Germinal center (tissue), 1 donor: Measurements from ENCODE around the gene WT1.

Experiments used
- DNase-seq: peaks from one replicate; pipeline ENCODE4 v3.0.0; 2012; ENCODE audit warnings: mixed read lengths, low spot score

The WT1 gene

DNA sequence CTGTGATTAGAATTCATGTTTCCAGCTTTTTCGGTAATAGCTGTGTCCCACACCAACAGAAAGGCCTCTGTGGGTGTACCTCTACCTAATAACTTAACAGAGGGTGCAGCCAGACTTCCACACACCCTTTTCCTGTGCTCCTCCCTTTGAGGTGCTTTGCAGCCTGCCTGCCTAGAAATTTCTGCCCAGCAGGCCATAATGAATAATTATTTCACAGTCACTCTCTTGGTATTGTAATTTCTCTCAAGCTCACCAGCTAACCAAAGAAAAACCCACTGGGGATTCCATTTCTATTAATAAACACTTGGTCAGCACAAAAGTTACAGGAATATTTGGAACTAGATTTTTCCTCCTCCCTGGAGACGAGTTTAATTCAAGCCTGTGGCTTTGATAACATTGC lies 13.3 kb downstream of the WT1 start:
- no peak for DNase-seq

DNA sequence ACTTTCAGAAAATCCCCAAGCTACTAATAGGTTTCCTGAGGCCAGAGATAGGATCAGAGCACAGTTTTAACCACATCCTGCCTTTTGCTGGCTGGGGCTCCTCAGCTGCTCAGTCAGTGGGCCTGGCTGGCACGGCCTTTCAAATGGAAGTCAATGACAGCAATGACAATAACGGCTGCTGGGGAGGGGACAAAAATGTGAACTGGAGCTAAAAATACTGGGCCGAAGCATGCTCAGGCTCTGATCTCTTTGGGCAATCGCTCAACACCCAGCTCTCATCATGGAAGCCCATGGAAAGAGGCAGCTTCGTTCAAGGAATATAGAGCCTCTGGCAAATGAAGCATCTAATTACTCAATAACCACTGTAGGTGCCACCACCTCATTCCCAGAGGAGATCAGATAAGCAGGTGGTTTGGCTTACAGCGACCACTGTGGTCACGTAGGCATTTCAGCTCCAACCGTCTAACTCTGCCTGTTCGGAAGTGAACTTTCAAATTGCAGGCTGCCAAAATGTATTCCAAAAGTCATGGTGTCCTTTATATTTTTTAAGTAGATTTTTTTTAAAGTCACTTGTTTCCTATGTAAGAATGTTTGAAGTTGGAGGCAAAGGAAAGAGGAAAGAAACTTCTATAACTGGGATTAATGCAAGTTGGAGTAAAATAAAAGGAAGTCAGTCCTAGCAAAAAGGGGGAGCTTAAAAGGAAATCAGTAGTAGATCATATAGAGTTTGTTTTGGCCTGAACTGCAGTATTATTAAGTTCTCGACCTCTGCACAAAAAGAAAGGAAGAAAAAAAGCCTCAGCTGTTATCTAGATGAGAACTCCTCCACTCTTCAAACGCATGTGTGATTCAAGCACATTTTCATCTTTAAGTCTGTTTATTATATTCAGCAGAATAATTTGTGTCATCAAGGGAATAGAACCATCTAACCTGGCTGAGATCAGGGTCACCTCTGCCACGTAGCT lies 14.1 kb downstream of the WT1 start:
- no peak for DNase-seq

DNA sequence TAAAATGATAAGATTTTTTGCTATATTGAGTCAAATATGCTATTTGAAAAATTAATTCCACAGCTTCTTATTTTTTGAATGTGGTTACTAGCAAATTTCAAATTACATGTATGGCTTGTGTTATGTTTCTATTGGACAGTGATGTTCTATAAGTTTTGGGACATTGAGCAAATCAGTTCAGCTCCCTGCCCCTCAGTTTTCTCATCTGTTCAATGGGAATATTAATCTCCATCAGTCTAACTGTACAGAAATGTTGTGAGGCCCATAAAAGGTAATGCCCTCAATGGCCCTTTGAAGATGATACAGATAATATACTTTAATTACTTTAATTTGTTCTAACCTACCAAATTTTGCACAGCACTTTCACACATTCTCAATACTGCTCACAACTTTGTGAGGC lies 15.2 kb downstream of the WT1 start:
- DNase-seq = no peak

DNA sequence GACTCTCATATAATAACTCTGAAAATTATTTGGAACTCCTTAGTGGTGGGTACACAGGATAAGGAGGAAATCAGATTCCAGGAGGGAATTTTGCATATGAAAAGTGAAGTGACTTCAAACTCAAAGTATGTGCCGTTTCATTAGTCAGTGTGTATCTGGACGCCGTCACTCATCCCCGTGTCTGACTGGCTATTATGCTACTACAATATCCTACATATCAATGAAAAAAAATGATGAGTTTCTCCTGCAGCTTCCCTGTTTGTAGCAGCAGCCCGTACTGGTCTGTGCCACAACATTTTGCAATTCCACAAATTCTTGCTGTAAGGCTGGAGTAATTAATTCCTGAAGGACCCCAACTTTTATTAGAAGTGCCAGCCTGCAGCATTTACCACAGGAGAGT lies 16.5 kb downstream of the WT1 start:
- DNase-seq = no peak

DNA sequence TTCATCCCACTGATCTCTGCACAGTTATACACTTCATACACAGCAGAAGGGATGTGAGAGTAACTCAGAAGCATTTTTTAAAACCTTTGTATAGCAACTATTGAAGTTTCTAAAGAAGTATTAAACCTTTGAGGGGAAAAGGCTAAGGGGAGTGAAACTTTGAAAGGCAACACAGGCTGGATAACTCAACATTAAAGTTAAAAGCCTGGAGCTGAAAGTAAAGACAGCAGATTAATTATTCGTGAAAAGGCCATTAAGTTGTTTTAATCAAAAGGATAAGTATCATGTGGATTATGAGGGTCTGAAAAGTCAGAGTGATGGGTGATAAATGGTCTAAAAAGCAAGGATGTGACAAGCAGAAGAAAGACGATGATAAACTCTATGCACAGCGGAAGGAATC lies 17.5 kb downstream of the WT1 start:
- DNase-seq = no peak

DNA sequence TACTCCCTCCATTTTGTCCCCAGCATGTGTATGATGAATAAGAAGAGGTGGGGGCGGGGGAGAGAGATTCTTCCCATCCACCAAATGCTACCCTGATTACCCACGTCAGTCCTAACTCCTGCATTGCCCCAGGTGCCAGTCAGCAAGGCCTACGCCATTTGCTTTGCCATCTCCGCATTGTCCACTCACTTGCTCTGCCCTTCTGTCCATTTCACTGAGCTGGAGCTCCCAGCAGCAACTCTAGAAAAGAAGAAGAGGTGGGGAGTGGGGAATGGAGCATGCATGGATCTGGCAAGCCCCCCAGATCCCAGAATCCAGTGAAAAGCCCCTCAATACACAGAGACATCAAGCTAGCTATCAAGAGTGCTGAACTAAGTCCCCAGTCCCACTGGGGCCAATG lies 19.0 kb downstream of the WT1 start:
- no peak for DNase-seq

DNA sequence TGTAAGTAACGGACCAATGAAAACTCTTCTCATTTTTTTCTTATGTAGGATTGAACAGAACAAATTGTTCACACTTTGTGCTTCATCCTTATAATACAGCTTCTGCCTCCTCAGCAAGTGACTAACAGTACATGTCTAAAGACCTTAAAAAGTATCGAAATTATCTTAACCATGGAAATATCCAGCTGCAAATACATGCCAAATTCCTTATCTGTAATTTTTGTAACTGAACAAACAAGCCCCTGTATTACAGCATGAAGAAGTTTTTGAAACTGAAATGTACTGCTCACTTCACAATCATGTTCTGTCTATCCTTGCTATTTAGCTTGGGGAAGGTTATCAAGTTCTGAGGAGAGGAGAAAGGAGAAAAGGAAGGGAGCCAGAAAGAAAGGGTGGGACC lies 20.4 kb downstream of the WT1 start:
- DNase-seq = no peak

DNA sequence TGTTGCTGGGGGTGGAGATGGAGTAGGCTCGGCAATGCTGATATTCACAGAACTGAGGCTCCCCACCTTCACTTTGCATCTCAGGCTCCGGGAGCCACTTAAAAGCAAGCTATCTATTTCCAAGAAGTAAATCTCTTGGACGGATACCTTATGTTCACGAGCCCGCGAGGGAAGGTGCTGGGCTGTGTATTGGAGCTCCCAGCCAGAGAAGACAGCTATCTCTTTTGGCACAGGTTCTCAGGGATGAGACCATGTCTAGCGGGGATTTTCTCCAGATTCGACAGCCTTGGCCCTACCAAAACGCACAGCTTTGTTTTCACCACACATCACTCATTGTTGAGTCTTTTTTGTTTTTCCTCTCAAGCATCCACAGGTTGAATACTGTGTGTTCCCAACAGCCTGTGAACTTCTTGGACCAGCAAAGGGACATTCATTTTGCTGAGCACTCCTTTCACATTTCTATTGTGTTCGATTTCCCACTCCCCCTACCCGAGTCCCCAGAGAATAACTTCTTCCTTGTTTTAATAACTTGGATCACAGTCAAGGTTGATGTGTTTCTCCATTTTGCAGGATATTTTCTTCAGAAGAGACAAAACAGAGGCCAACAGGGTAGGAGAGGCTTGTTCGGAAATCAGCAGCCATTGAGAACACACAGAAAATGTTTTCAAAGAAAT lies 23.3 kb downstream of the WT1 start:
- DNase-seq = no peak

DNA sequence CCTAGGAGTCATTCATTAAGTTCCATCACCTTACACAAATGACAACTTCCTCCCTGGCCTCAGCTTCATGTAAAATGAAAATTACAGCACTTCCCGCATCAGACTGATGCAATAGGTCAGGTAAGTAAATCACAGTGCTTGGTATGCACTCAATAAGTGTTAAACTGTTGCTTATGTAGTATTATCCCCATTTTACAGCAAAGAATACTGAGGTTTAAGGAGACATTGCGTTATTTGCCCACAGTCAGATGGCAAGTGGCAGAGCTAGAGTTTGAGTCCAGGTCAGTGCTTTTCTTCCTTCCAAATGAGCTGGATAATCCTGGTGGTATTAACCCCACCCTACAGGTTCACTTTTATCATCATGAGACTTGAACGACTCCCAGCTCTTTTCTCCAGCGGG lies 29.7 kb downstream of the WT1 start:
- DNase-seq = no peak

DNA sequence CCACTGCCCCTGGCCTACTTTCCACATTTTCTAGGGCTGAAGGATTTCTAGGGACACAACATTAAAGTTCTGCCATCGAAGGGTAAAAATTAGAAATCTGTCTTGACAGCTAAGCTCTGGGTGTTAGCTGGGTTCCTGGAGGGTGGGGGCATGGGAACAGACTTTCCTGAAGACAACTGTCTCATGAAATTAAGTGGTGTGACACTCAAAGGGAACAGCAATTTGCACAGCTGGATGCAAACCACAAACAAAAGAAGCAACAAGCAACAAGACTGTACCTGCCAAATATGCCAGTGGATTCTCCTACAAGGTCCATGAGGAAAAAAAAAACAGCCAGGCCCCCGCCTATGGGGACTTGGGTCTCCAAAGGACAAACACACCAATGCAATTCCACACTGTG lies 32.5 kb downstream of the WT1 start:
- DNase-seq = no peak

DNA sequence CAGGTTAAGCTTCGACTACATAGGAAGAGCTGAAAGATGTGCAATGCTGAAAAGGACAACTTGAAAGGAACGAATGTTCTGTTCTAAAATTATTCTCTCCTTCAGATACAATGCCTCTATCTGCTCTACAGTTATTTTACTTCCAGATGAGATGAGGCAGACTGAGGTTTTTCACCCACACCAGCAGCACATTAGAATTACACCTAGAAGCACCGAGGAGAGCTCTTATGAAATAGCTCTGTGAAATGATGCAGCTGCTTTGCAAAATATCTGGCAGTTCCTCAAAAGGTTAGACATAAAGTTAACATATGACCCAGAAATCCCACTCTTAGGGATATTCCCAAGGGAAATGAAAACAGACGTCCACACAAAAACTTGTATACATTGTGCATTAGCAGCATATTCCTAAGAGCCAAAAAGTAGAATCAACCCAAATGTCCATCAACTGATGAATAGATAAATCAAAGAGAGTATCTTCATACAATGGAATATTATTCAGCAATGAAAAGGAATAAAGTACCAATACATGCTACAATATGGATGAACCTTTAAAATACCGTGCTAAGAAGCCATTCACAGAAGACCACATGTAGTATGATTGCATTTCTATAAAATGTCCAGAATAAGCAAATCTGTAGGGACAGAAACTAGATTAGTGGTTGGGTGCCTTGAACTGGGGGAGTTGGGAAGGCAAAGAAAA lies 34.5 kb downstream of the WT1 start:
- no peak for DNase-seq

DNA sequence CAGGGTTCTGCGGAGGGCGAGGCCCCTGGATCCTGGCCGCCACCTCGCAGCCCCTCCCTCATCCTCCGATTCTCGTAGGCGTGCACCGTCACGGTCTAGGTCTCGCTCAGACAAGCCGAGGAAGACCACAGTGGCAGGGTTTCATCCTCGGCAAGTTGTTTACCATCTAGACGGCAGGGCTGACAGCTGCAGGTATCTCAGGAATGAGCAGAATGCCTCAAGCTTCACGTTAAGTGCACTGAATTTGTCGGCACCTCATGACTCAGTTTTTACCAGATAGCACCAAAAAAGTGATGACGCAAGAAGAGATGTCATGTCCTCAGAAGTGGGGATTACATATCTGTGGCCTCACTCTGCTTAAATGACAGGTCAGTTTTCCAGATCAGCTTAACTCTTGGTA lies 35.1 kb downstream of the WT1 start:
- no peak for DNase-seq

DNA sequence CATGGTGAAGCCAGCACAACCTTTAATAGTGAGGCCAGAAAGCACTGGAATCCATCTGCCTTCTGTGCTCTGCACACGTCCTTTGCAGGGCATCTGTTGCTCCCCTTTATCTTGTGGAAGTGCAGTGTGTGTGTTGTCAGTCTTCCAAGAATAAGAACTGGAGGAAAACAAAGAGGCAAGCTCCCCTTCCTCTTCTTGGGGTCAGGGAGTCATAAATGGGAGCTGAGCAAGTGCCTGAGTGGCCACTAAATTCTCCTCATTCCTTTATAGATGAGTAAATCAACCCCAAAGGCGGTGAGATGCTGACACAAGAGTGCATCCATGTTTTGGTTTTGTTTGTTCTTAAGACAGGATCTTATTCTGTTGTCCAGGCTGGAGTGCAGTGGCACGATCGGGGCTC lies 38.3 kb downstream of the WT1 start:
- no peak for DNase-seq

DNA sequence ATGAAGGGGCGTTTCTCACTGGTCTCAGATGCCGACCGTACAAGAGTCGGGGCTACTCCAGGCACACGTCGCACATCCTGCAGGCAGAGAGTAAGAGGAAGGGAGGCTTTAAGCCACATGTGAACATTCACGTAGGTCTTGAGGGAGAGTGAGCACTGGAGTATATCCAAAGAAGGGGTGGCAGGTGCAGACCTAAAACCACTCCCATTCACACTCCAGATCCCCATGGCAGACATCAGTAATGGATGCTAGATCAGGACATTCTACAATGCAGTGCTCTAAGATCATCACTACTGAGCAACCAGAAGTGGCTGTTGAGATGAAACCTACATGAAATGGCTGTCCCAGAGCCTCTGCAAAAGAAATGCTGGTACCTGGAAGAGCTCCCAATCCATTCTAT lies 39.0 kb downstream of the WT1 start:
- no peak for DNase-seq

DNA sequence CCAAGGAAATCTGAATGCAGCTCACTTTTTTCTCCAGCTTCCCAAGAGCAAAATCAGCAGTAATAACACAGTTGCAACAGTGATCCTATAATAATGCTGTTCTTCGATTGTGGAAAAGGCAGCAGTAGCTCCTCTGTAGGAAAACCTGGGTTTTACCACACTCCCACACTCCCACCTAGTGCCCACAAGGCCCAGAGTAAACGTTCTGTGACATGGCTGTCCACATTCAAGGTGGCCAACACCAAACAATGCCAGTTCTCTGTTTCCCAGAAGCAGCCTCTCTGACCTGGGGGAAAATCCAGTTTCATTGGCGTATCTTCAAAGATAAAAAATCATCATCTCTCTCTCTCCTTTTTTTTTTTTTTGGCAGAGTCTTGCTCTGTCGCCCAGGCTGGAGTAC lies 40.2 kb downstream of the WT1 start:
- no peak for DNase-seq

DNA sequence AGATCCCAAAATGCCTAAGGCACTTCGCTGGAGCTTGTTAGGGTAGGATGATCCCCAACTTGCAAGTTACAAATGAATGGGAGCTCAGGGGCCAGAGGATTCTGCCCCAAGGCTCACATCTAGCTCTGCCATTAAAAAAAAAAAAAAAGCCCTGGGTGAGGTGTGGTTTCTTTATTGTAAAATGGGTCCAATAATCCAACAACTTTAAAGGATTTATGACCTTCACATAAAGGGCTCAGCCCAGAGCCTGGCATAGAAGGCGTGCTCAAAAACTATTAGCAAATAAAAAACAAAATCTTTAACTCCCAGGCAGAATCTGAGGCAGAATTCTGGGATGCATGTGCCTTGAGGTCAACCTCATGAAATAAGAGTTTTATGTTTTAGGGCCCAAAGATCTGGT lies 42.5 kb downstream of the WT1 start:
- no peak for DNase-seq

DNA sequence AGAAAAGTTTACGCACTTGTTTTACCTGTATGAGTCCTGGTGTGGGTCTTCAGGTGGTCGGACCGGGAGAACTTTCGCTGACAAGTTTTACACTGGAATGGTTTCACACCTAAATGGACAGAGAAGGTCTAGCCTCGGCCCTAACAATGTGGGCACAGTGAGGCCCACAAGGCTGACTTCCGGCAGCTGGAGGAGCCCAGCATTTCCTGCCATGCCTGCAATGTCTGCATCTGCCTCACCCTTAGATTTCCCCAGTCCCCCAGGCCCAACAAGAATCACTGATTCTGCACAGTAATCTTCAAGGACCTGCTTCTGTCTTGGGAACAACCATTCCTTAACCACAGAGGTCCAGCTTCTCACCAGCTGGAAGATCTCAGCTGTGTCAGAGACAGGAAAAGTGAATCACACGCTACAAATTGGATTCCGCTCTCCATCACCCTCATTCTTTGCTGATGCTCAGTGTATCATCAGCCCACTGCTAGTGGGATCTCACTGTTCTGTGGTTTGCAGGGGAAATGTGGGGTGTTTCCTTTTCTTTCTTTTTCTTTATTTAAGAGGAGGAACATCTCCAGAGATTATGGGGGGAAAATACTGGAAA lies 43.3 kb downstream of the WT1 start:
- no peak for DNase-seq

DNA sequence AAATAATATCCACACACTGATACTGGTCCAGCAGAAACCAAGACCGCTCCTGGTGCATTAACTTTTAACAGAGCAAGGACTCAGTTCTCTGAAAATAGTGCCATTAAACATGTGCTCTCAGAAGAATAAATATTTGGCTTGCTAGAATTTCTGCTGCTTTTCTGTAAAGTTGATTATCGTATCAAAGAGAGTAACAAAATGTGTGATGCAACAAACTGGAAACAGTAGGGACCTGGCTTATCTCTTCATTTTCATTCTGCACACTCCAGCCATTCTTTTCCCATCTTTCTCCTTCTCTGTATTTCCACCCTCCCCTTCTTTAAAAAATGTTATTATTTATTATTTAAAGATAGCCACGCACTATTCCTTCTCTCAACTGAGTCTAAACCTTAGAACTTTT lies 43.9 kb downstream of the WT1 start:
- no peak for DNase-seq

DNA sequence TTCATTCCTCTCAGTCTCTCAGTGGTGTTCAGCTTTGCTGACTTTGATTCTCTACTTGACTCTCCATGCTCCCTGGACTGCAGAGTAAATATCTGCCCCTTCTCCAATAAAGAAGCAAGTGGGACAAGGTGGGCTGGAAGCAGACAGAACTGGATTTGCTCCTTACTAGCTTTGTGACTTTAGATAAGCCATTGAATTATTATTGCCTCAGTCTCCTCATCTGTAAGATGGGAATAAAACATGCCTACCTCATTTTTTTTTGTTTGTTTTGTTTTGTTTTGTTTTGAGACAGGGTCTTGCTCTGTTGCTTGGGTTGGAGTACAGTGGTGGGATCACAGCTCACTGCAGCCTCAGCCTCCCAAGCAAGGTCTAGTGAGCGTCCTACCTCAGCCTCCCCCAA lies 44.6 kb downstream of the WT1 start:
- DNase-seq = no peak

DNA sequence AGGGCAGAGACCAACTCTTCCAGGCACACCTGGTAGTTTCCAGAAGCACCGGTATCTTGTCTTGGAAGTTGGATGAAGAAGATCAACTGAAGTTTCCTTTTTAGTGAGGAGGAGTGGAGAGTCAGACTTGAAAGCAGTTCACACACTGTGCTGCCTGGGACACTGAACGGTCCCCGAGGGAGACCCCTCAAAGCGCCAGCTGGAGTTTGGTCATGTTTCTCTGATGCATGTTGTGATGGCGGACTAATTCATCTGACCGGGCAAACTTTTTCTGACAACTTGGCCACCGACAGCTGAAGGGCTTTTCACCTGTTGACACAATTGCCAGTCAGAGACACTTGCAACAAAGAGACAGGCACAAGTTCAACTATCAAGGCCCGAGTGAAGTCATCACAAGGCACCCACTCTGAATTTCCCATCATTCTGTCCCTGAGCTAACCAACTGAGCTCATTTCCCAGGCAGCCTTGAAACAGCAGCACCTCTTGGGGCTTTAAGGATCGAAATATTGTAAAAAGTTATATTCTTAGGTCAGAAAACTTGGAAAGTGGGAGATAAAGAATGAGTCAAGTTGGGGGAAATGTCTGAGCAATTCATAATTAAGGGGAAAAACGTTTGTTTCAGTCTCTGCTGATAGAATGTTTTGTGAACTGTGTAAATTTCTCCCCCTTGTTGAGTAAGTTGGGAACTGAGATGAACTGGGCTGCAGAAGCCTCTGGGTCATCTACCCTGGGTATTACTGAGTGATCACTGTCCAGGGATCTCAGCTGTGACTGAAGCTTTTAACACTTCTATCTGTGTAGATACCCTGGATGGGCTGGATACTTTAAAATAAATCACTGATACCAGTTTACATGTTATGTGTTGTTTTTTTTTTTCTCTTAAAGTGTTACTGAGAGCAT lies 46.2 kb downstream of the WT1 start:
- DNase-seq = no peak

DNA sequence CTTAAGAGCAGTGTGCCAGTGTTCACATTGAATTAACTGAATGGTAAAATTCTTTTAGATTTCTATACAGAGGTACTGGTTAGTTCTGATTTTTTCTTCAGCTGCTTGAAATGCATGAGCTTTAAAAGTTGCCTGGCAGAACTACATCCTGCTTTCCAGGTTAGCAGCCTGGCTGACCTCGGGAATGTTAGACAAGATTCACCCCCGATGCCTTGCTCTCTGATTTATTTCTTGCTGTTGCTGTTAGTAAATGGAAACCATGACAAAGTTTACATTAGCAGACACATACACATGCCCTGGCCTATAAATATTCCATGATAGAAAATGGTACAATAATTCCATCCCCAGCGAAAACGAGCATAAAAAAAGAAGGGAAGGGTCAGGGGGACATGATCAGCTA lies 47.0 kb downstream of the WT1 start:
- no peak for DNase-seq

DNA sequence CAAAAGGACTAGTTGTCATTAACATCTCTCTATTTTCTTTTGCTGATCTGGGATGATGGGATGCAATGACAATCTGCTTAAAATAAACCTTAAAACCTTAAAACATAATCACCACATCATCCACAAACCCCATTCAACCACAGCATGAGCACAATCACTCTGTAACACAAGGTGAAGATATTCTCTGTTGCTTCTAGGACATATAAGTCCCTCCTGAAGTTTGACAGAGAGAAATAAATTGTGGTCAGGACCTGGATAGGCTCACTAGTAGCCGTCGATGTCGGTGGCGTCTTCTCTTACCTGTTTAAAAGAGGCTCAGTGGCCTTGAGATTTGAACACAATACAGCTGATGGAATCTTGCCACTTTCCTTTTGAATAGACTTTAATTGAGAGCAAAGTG lies 47.9 kb downstream of the WT1 start:
- DNase-seq = no peak
